GM12864 (cell line): Measurements from ENCODE around the gene CACNA1C.

ENCODE experiments used
- DNase-seq: peaks from one replicate; pipeline ENCODE4 v3.0.0-alpha.2; 2011; ENCODE audit warnings: low read depth
- H3K4me3 ChIP-seq: 2 replicates; pipeline ENCODE4 v1.5.1; 2011; ENCODE audit warnings: mild to moderate bottlenecking, low read depth, low read length, control low read depth
- CTCF ChIP-seq: IDR thresholded peaks from 2 replicates; pipeline ENCODE4 v1.5.1; 2011; ENCODE audit warnings: low read depth, mild to moderate bottlenecking, moderate library complexity, low read length, control low read depth, inconsistent platforms; ENCODE audit errors: missing control alignments

CACNA1C gene

DNA sequence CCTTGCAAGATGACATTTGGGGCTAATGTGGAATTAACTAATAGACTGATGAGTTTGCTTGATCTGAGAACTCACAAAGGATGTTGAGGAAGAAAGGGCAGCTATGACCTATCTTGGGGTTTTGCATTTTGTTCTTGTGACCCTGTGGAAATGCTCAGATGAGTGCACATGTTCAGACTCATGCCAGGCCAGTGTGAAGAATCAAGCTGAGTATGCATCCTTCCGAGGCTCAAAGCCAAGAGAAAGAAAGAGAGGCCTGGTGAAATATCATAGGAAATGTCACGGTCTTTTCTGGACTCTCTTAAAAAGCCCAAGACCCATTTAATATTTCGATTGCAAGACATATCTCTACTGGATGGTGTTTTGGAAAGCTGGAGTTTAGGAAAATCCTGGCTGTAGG lies 96.3 kb downstream of the CACNA1C start:
- DNase-seq: no peak
- TF ChIP-seq CTCF: no peak
- H3K4me3 ChIP-seq: no peak overlapping the region

DNA sequence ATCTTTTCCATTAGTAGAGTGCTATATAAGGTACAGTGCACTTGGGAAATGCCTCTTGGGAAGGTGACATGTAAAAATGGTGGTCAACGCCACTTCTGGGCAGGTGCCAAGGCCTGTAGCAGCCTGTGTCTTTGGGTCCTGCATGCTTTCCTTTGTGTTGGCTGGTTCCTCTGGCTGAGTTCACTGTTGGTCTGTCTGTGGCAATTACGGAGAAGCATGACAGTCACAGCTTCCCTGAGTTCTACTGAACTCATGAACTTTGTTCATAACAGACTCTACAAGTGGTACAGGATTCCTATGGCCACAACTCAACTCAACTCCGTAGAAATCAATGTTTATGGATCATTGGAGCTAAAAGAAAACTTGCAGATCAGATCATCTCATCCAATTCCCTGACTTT lies 98.0 kb downstream of the CACNA1C start:
- no peak for DNase-seq
- no peak overlapping the region for H3K4me3 ChIP-seq
- TF ChIP-seq CTCF: no peak

DNA sequence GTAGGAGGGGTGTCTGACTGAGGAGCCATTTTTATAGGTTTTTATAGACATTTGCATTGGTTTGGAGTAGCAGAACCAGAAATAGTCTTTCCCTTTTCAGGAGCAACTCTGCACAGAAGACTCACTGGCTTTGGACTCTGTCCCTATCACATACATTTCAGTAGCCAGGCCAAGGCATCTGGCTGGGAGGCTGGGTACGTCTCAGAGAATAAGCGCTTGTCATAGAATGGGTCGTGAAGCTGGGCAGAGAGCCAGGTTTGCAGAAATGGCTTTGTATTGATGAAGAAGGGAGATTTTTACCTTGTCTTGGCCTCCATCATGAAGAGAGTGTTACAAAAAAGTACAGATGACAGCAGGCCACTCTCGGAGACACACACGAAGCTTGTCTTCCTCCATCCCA lies 98.6 kb downstream of the CACNA1C start:
- H3K4me3 ChIP-seq: no peak overlapping the region
- no peak for TF ChIP-seq CTCF
- DNase-seq: no peak

DNA sequence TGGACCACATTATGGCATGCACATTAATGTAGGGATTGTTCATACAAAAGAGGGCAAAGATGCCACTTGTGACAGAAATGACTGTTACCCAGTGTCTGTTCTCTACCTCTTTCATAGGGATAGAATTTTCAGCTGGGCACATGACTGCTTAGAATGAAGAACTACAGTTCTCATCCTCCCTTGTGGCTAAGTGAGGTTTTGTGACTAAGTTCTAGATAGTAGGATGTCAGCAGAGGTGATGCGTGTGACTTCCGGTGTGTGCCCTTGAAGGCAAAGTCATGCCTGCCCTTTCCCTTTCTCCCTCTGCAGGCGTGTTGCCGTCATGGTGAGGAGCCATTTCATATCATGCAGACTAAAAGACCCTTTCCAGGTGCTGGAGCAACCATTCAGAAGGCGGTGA lies 99.3 kb downstream of the CACNA1C start:
- DNase-seq: peak; percentile 25
- peak; percentile 26 for TF ChIP-seq CTCF
- H3K4me3 ChIP-seq: no peak overlapping the region

GRCh38 chr12:2154050-2154449 lies 101.3 kb downstream of the CACNA1C start:
- no peak for DNase-seq
- H3K4me3 ChIP-seq: no peak overlapping the region
- no peak for TF ChIP-seq CTCF

DNA sequence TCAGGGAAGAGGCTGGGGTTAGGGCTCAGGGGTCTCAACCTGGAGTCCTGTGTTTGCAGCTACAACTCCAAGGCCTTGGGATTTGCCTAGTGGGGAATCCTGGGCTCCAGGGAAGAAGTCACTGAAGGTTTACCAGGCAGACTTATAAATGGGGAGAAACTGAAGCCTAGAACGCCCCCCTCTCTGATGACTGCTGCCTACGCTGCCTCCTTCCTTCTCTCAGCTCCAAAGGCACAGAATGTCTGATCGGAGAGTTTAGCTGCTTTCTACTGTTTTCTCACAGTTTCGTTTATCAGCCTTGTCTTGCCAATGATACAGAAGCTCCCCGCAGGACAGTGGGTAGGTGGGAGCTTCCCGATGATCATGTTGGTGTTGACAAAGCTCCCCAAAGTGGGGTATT lies 101.7 kb downstream of the CACNA1C start:
- no peak for TF ChIP-seq CTCF
- no peak for DNase-seq
- H3K4me3 ChIP-seq: no peak overlapping the region

DNA sequence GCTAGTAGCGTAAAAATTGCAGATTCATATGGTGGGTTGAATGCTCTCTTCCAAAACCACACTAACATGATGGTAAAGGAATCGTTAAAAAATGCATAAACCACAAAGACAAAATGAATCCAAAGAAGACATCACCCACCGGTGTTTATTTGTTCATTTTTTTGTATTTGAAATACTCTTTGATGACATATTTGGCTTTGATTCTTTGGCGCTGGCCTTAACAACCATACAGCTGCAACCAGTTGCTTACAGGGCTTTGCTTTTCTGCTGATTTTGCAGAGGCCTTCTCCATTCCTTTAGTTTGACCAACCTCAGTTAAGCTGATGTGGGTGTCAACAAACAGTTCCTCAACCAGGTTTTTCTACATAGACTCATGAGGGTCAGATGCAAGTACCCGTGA lies 103.5 kb downstream of the CACNA1C start:
- DNase-seq: no peak
- no peak for TF ChIP-seq CTCF

More for the DNA sequence above, 103.5 kb downstream of the CACNA1C start:
- no peak overlapping the region for H3K4me3 ChIP-seq
